ENCODE results near the gene UBE2C.

DNA sequence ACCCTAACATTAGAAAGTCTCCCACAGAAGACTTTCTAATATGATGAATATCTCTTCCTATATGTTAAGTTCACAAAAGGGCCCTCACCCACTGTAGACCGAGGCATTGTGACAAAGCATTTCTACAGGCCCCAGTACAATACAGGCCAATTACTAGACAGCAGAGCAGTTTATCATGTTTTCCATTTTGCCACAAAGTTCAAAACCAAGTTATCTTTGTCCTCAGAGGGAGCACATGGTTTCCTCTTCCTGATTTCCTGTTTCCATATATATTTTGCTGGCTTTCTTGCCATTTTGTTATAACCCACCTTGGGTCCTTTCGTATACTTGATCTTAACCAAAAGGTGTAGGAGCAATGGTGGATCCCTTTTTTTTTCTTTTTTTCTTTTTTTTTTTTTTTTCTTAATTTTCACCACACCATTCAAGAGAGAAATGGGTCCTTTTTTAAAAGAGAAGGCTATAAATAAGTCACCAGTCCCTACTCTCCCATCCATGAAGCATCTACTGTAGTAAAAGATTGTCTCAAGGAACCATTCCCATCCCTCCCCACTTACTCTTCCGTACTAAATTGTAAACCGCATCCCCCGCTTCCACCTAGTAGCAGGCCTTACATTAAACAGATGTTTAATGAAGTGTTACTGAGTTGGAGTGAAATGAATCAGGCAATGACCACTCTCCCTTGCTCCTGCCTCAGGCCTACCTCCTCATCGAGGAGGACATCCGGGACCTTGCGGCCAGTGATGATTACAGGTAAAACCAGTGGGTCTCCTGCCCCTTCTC is 2.1 kb upstream of the UBE2C start:
- TF ChIP-seq, protein P1, sequence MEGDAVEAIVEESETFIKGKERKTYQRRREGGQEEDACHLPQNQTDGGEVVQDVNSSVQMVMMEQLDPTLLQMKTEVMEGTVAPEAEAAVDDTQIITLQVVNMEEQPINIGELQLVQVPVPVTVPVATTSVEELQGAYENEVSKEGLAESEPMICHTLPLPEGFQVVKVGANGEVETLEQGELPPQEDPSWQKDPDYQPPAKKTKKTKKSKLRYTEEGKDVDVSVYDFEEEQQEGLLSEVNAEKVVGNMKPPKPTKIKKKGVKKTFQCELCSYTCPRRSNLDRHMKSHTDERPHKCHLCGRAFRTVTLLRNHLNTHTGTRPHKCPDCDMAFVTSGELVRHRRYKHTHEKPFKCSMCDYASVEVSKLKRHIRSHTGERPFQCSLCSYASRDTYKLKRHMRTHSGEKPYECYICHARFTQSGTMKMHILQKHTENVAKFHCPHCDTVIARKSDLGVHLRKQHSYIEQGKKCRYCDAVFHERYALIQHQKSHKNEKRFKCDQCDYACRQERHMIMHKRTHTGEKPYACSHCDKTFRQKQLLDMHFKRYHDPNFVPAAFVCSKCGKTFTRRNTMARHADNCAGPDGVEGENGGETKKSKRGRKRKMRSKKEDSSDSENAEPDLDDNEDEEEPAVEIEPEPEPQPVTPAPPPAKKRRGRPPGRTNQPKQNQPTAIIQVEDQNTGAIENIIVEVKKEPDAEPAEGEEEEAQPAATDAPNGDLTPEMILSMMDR (IDR thresholded peaks at IDR 0.05; ENCODE audit: low read depth, low read length, poor library complexity, severe bottlenecking), result no peak
- no peak for TF ChIP-seq EZH2phosphoT487 (IDR thresholded peaks at IDR 0.05; ENCODE audit: borderline replicate concordance, low read length)

Measured in DOHH2 (cell line).